GM21367 (cell line): ENCODE measurements around the gene PIEZO2.
"Not testable (repeated sequence)": the region's sequence is repeated elsewhere in the genome, so short reads cannot be mapped to it uniquely, and the experiment has no call there.

Experiments
- ATAC-seq: cut with Tn5 transposase; IDR thresholded peaks from one replicate; pipeline ENCODE4 v1.9.1; 2021; ENCODE audit not compliant: unreplicated experiment

The PIEZO2 gene

GRCh38 chr18:11149441-11150270 is at the start of gene PIEZO2:
Gene PIEZO2, minus strand, starts transcription at chr18:11149569. Its CDS starts 981 bp downstream, at chr18:11148588.
- peak; percentile 79 for ATAC-seq

DNA sequence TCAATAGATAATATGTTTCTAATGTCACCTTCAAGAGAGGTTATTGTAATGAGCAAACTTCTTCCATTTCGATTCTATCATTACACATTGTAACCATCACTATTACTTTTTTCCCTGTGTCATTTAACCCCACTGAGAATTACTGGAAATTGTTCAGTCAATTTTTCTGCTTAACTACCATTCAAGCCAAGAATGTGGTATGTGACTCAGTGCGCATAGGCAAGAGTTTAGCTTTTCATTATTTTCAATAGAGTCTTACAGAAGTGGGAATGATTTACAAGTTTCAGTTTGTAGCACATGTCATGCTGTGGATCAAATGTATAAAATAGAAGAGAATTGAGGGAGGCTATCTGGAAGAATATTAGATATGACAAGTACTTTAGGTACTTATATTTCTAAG is 34.3 kb upstream of the PIEZO2 start:
- ATAC-seq: no peak

DNA sequence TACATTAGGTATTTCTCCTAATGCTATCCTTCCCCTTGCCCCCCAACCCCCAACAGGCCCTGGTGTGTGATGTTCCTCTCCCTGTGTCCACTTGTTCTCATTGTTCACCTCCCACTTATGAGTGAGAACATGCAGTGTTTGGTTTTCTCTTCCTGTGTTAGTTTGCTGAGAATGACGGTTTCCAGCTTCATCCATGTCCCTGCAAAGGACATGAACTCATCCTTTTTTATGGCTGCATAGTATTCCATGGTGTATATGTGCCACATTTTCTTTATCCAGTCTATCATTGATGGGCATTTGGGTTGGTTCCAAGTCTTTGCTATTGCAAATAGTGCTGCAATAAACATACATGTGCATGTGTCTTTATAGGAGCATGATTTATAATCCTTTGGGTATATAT is 32.3 kb upstream of the PIEZO2 start:
- not testable (repeated sequence) for ATAC-seq

DNA sequence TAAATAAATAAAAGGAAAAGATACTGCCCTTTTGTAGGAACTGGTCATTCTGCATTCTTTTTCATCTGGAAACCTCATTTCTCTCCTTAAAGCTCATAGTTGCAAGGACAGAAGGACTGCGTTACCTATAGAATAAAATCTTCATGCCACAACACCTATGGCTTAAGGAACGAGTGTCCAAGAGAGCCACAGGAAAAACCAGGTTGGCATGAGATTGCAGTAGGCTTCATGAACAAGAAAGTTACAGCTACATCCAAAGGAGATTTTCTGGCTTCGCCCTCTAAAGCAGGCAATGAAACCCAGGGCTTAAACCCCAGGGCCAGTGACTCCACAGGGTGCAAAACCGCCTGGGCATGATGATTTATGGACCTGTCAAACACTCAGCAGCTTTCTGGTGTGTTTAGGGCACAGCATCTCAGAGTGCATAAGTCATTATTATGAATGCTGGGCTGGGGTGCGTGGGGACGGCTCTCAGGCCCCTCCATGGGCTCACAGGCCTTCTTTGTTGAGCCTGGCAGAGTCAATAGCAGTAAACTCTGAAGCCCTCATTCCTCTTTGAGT is 30.7 kb upstream of the PIEZO2 start:
- no peak for ATAC-seq

GRCh38 chr18:11178951-11179549 is 29.7 kb upstream of the PIEZO2 start:
- ATAC-seq: no peak

GRCh38 chr18:11177382-11177781 is 28.0 kb upstream of the PIEZO2 start:
- ATAC-seq: no peak

- ATAC-seq: no peak
Measured at GRCh38 chr18:11176481-11176881, 27.1 kb upstream of the PIEZO2 start.

DNA sequence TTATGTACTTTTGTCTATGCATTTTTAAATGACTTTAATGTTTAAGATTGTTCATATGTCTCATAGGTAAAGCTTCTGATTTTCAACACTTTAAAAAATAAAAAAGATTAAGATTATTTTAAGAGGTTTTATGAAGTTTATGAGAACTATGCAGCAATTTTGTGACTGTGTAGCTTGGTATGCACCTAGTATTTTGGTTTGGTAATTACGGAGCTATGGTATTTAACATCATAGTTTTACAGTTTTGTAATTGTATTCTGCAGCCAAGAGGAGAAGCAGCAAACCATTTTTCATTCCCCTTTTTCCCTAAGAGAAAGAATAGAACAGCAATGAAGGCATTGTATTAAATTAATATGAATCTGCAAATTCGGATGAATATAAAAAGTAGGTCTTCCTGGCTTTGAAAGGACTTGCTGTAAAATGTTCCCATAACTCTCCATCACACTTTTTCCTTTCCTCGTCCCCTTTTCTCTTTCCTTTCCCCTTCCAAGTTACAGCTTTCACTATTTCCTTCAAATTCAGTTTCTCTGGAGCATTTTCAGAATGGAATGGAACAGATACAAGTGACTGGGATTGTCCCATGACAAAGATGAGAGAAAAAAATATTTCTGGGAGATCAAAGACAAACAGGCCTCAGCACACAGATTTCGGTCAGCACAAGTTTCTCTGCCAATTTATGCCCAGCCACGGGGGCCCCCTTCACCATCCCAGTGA is 26.1 kb upstream of the PIEZO2 start:
- no peak for ATAC-seq

DNA sequence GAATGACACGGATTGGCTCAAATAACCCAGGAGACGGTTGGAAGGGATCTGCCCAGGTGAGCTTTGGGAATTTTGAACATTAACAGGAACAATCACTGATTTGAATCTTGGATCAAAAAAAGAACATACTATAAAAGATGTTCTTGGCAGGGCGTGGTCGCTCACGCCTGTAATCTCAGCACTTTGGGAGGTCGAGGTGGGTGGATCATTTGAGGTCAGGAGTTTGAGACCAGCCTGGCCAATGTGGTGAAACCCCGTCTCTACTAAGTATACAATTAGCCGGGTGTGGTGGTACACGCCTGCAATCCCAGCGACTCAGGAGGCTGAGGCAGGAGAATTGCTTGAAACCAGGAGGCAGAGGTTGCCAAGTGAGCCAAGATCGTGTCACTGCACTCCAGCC is 24.8 kb upstream of the PIEZO2 start:
- not testable (repeated sequence) for ATAC-seq

GRCh38 chr18:11167778-11168177 is 18.4 kb upstream of the PIEZO2 start:
- no peak for ATAC-seq

GRCh38 chr18:11165952-11166351 is 16.6 kb upstream of the PIEZO2 start:
- no peak for ATAC-seq

GRCh38 chr18:11165138-11165537 is 15.8 kb upstream of the PIEZO2 start:
- ATAC-seq: no peak

DNA sequence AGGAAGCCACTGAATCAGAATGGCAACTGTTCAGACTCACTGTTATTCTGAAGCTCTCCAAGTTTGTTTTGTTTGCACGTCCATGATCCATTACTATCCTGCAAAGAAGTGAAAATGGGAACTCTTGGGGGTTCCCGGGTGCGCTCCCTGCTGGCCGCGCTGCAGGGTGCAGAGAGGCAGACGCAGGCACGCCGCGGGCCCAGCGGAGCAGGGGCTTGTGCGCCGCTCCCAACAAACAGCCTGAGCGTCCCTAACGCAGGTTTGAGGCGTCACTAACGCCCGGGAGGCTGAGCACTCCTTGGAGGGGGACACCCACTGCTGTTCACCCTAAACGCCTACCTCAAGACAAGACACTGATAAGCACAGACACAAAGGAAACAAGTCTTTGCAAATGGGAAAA is 14.3 kb upstream of the PIEZO2 start:
- ATAC-seq: peak; percentile 65

DNA sequence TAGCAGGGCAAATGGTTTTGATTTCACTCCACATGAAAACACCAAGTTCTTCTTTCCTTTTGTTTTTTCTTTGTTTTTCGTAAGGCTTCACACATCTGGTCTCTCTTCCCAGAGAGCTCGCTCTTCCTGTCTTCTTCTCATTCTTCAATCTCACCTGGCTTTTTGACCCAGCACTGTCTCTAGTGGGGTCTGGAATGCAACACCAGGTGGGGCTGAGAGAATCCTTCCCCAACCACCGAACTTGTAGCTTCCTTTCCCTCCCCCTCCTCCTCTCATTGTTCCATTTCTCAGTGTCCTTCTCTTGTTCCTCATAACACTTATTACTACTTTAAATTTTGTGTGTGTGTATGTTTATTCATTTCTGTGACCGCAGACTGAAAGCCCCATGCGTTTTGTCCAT is 13.5 kb upstream of the PIEZO2 start:
- no peak for ATAC-seq

DNA sequence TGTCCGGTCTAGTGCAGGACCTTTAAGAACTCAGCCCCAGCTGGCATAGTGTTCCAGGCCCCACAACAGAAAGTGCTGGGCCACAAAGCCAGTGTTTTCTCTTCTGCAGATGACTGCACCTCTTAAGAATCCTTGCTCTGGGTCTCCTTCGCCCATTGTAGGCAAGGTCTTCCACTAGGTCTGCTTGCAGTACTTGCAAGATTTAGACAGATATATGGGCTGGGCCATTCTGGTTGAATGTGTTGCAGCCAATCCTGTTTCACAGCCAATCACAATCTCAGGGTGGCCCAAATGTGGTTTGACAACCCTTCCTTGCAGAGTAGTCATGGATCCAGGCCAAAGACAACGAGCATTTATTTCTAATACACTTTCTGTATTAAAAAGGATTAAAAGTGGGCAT is 13.1 kb upstream of the PIEZO2 start:
- no peak for ATAC-seq

GRCh38 chr18:11160313-11160712 is 10.9 kb upstream of the PIEZO2 start:
- no peak for ATAC-seq

DNA sequence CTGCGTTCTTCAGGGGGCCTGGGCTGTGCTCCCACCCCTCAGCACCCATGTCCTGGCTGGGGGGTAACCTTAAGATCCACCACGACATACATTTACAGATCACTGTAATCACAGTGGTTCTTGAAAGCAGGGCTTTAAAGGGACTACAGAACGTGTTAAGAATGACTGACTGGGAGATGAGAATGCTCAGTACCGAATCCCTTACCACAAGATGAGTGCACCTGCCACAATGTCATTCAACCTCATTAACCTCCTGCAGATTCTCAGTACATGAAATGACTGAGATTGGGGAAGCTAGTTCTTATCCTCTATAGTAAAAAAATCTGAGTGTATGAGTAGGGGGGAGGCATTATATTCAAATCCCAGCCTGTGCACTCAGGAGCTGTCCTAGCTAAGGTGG is 10.5 kb upstream of the PIEZO2 start:
- ATAC-seq: no peak

DNA sequence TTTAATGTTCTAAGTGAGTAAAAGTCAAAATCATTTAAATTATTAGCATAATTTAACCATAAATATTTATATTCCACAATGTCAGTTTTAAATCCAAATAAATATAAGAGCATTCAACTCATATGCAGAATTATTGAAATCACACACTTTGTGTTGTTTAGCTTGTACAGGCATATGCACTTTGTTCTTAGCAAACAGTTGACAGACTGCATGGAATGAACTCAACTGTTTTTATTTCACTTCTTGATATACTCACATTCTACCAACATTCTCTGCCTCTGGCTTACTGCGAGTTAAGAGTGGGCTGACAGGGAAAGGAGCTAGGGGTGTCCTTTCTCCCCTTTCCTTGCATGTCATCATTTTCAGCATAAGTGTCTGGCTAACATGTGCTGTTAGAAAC is 7.6 kb upstream of the PIEZO2 start:
- ATAC-seq: no peak

GRCh38 chr18:11155034-11155759 is 5.8 kb upstream of the PIEZO2 start:
- ATAC-seq: no peak

- no peak for ATAC-seq
Measured at GRCh38 chr18:11154368-11154989, 5.1 kb upstream of the PIEZO2 start.

GRCh38 chr18:11153097-11153496 is 3.7 kb upstream of the PIEZO2 start:
- ATAC-seq: no peak
